Astrocyte of the cerebellum (primary cell): Measurements from ENCODE around the gene B3GNT8.

Source experiments
- DNase-seq: peaks from one replicate; pipeline ENCODE4 v3.0.0-alpha.2; 2011; ENCODE audit warnings: low read depth
- H3K4me3 ChIP-seq: 2 replicates; pipeline ENCODE4 v1.5.1; 2011; ENCODE audit warnings: mild to moderate bottlenecking, low read depth, low read length, moderate library complexity
- CTCF ChIP-seq: IDR thresholded peaks from 2 replicates; pipeline ENCODE4 v1.5.1; 2012; ENCODE audit warnings: low read length, low read depth, moderate library complexity, mild to moderate bottlenecking; ENCODE audit errors: missing control alignments
- in situ Hi-C: cut with HindIII; loops from 2 replicates; pipeline ENCODE4 v1.10.0; 2017; ENCODE audit warnings: low sequenced_read_pairs

Gene B3GNT8

GRCh38 chr19:41422456-41422855 lies 4.7 kb downstream of the B3GNT8 start:
- DNase-seq, result no peak
- H3K4me3 ChIP-seq, result no peak overlapping the region
- TF ChIP-seq CTCF, result no peak
- in situ Hi-C loops, result no loop called here

GRCh38 chr19:41421973-41422372 lies 5.2 kb downstream of the B3GNT8 start:
- TF ChIP-seq CTCF, result no peak
- DNase-seq, result no peak
- no peak overlapping the region for H3K4me3 ChIP-seq
- in situ Hi-C loops, result no loop called here

GRCh38 chr19:41421314-41421713 lies 5.9 kb downstream of the B3GNT8 start:
- no peak overlapping the region for H3K4me3 ChIP-seq
- DNase-seq, result no peak
- no peak for TF ChIP-seq CTCF
- in situ Hi-C loops, result no loop called here

GRCh38 chr19:41420101-41420880 lies 6.9 kb downstream of the B3GNT8 start:
- no peak for DNase-seq
- no peak overlapping the region for H3K4me3 ChIP-seq
- no peak for TF ChIP-seq CTCF
- in situ Hi-C loops, result no loop called here

- TF ChIP-seq CTCF, result no peak
- no peak overlapping the region for H3K4me3 ChIP-seq
- no peak for DNase-seq
- in situ Hi-C loops, result no loop called here
These were observed 10.9 kb downstream of the B3GNT8 start for GRCh38 chr19:41416194-41416674.

- in situ Hi-C loops, result no loop called here
- no peak for DNase-seq
- TF ChIP-seq CTCF, result no peak
These were observed 12.0 kb downstream of the B3GNT8 start for GRCh38 chr19:41415154-41415571.

More at GRCh38 chr19:41415154-41415571, 12.0 kb downstream of the B3GNT8 start:
- no peak overlapping the region for H3K4me3 ChIP-seq
